CD4-positive, alpha-beta T cell (primary cell): Measurements from ENCODE around the gene METTL22. TPM values are rescaled to one million over a fixed set of nuclear protein-coding genes. Genes with fewer than 3 reads are reported as not detected.

ENCODE experiments used
- ATAC-seq: fragments of 200-7000 bp; cut with Tn5 transposase; one replicate; pipeline ENCODE4 v1.10.0; 2022; ENCODE audit warnings: mild to moderate bottlenecking; ENCODE audit not compliant: poor library complexity
- CTCF ChIA-PET: fragments of 350-600 bp; sonication (Branson Sonifier 250); formaldehyde crosslinking; loops from one replicate; lab custom pipeline; 2021; ENCODE audit warnings: antibody characterized with exemption, inconsistent platforms; lab: Charles Lee
- POLR2A ChIA-PET: fragments of 350-600 bp; sonication (Branson Sonifier 250); formaldehyde crosslinking; loops from one replicate; lab custom pipeline; 2021; ENCODE audit warnings: antibody characterized with exemption, inconsistent platforms; lab: Charles Lee
- DNase-seq, 14 experiments: peaks; one replicate each; pipeline ENCODE4 v3.0.0-alpha.2; 2013 to 2020; ENCODE audit warnings: mixed read lengths in 2 of 14
- H3K27ac ChIP-seq, 2 donors: one replicate each; pipeline versions ENCODE4 v1.5.1 to v1.7.0; 2013; ENCODE audit warnings: low read length in 2 of 2, low read depth in 1 of 2, mild to moderate bottlenecking in 1 of 2
- H3K27me3 ChIP-seq, 2 experiments: 1 replicate in 1 of 2; 2 replicates in 1 of 2; pipeline versions ENCODE4 v1.6.1 to v1.7.0; 2013; ENCODE audit warnings: low read length in 2 of 2, control low read depth in 1 of 2, mild to moderate bottlenecking in 1 of 2, moderate library complexity in 1 of 2; ENCODE audit not compliant: insufficient read depth in 2 of 2, control insufficient read depth in 1 of 2
- H3K36me3 ChIP-seq: one replicate; pipeline ENCODE4 v1.6.1; 2013; ENCODE audit warnings: low read length, control low read depth; ENCODE audit not compliant: insufficient read depth
- H3K4me1 ChIP-seq: one replicate; pipeline ENCODE4 v1.6.1; 2013; ENCODE audit warnings: low read length, control low read depth; ENCODE audit not compliant: insufficient read depth
- H3K4me3 ChIP-seq: one replicate; pipeline ENCODE4 v1.5.1; 2013; ENCODE audit warnings: mild to moderate bottlenecking, low read length, moderate library complexity
- H3K9me3 ChIP-seq, 2 experiments: 1 replicate in 1 of 2; 2 replicates in 1 of 2; pipeline versions ENCODE4 v1.6.1 to v1.7.0; 2013; ENCODE audit warnings: low read length in 2 of 2, mild to moderate bottlenecking in 2 of 2, control low read depth in 1 of 2, moderate library complexity in 1 of 2; ENCODE audit not compliant: control insufficient read depth in 1 of 2, insufficient read depth in 1 of 2
- H3K27ac Mint-ChIP-seq: one replicate; pipeline ENCODE4 v1.8.0; 2020; ENCODE audit warnings: mixed read lengths
- H3K27me3 Mint-ChIP-seq: one replicate; pipeline ENCODE4 v1.8.0; 2021; ENCODE audit warnings: mixed read lengths
- H3K36me3 Mint-ChIP-seq: one replicate; pipeline ENCODE4 v1.8.0; 2021; ENCODE audit warnings: low read depth, mixed read lengths
- H3K4me1 Mint-ChIP-seq: one replicate; pipeline ENCODE4 v1.8.0; 2021; ENCODE audit warnings: low read depth, mixed read lengths
- H3K4me3 Mint-ChIP-seq: one replicate; pipeline ENCODE4 v1.8.0; 2020; ENCODE audit warnings: mild to moderate bottlenecking, mixed read lengths
- H3K9me3 Mint-ChIP-seq: one replicate; pipeline ENCODE4 v1.8.0; 2020; ENCODE audit warnings: mixed read lengths
- intact Hi-C, 2 experiments: fragments of 100-400 bp; cut with DNase I in 1 of 2; cut with micrococcal nuclease in 1 of 2; formaldehyde crosslinking; loops; one replicate each; pipeline versions ENCODE4 v1.15.1 to v1.9.0; 2023 to 2025; cut with DNase I, micrococcal nuclease
- total RNA-seq, 174 experiments: library from RNA in 2 of 174; stranded (reverse) in 2 of 174; gene quantifications; one replicate each; pipeline ENCODE4 v1.2.3 and lab custom pipeline; 2021 to 2026
- TF ChIP-seq, protein P1 (sequence below): fragments of 200-600 bp; IDR thresholded peaks from one replicate; pipeline ENCODE4 v1.8.0; 2022; ENCODE audit warnings: antibody characterized with exemption, mild to moderate bottlenecking

METTL22 gene
- total RNA-seq, 2 experiments from 2014 or later, result 23.2 to 26.5 TPM

DNA sequence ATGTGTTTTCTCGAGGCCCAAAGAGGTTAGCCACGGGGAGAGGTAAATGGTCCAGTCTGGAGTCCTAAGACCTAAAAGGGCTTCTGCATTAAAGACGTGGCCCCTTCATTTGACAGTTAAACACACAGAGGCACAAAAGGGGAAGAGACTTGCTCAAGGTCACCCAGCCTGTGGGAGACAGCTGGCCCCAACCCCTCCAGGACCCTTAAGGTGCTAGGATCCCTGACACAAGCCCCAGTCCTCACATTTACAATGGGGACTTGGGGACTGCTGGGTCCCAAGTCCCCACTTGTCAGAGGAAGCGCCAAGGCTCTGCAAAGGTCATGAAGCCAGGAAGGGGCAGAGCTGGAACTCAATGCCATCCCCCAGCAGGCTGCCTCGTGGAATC lies 54.7 kb downstream of the METTL22 start:
- Histone ChIP-seq H3K36me3 (no peaks in the 10 kb centered on the region), H3K9me3 (peaks cover 0 to 8% of the 10 kb centered on the region in 2 experiments), H3K4me3 (no peak overlapping the region), H3K27me3 (no peaks in the 10 kb centered on the region), H3K4me1 (peaks cover 25% of the 10 kb centered on the region), H3K27ac (no peak overlapping the region)
- ChIA-PET CTCF (no interaction called here), POLR2A (interaction anchor here (1.2 kb wide), 1 partner anchor 415 kb away, joined by 3 read pairs; the partner anchor contains the start of gene HAPSTR1)
- TF ChIP-seq, protein P1, sequence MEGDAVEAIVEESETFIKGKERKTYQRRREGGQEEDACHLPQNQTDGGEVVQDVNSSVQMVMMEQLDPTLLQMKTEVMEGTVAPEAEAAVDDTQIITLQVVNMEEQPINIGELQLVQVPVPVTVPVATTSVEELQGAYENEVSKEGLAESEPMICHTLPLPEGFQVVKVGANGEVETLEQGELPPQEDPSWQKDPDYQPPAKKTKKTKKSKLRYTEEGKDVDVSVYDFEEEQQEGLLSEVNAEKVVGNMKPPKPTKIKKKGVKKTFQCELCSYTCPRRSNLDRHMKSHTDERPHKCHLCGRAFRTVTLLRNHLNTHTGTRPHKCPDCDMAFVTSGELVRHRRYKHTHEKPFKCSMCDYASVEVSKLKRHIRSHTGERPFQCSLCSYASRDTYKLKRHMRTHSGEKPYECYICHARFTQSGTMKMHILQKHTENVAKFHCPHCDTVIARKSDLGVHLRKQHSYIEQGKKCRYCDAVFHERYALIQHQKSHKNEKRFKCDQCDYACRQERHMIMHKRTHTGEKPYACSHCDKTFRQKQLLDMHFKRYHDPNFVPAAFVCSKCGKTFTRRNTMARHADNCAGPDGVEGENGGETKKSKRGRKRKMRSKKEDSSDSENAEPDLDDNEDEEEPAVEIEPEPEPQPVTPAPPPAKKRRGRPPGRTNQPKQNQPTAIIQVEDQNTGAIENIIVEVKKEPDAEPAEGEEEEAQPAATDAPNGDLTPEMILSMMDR, result no peak
- ATAC-seq, result no peak
- H3K4me3 Mint-ChIP-seq, result peak overlapping the region; percentile 97
- peak overlapping the region; percentile 91 for H3K27ac Mint-ChIP-seq
- H3K36me3 Mint-ChIP-seq, result peaks cover 14% of the 10 kb centered on the region
- H3K4me1 Mint-ChIP-seq, result peaks cover 24% of the 10 kb centered on the region
- H3K9me3 Mint-ChIP-seq, result peaks cover 2% of the 10 kb centered on the region
- intact Hi-C loops, result no loop called here
- DNase-seq, result no peak
- no peaks in the 10 kb centered on the region for H3K27me3 Mint-ChIP-seq

DNA sequence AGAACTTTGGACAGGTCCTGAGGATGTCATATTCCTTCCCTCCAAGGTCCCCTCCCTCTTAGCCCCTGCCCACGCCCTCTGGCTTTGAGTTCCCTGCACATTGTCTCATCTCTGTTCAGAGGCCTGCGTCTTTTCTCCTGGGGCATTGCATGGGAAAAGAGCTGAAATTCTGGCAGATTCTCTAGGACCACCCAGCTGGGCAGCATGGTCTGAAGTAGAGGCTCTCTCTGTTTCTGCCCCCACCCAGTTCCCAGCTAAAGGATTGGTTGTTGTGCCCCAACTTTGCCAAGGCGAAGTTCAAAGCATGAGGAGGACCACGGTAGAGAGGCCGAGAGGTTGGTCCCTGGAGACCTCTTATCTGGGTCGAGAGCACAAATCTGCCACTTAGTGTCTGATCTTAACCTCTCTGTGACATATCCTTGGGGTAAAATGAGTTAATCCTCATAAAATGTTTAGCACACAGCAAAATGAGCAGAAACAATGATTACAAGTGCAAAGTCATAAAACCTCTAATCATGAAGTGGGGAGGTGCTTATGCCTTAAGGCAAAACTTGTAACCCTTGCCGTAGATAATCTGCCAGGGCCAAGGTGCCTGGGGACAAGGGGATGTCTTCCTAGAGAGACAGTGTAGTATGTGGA lies 55.4 kb downstream of the METTL22 start:
- TF ChIP-seq, protein P1, result no peak
- intact Hi-C loops, result no loop called here
- no peaks in the 10 kb centered on the region for H3K27me3 ChIP-seq
- DNase-seq (no peak), ATAC-seq (no peak)
- peaks cover 14% of the 10 kb centered on the region for H3K36me3 Mint-ChIP-seq
- H3K27me3 Mint-ChIP-seq, result no peaks in the 10 kb centered on the region
- ChIA-PET POLR2A (no interaction called here), CTCF (no interaction called here)
- peaks cover 2% of the 10 kb centered on the region for H3K9me3 Mint-ChIP-seq
- H3K27ac Mint-ChIP-seq, result no peak overlapping the region
- no peak overlapping the region for H3K27ac ChIP-seq
- H3K4me3 ChIP-seq, result no peak overlapping the region
- peaks cover 24% of the 10 kb centered on the region for H3K4me1 Mint-ChIP-seq
- H3K4me3 Mint-ChIP-seq, result peak overlapping the region; percentile 68
- peaks cover 0 to 8% of the 10 kb centered on the region in 2 experiments for H3K9me3 ChIP-seq
- no peaks in the 10 kb centered on the region for H3K36me3 ChIP-seq
- peaks cover 25% of the 10 kb centered on the region for H3K4me1 ChIP-seq

GRCh38 chr16:8677481-8677880 lies 56.0 kb downstream of the METTL22 start:
- peaks cover 14% of the 10 kb centered on the region for H3K36me3 Mint-ChIP-seq
- no peaks in the 10 kb centered on the region for H3K36me3 ChIP-seq
- H3K9me3 ChIP-seq, result peaks cover 0 to 8% of the 10 kb centered on the region in 2 experiments
- no peak for DNase-seq
- H3K27ac Mint-ChIP-seq, result no peak overlapping the region
- intact Hi-C loops, result no loop called here
- TF ChIP-seq, protein P1, result no peak
- ATAC-seq, result no peak
- H3K4me3 Mint-ChIP-seq, result no peak overlapping the region
- ChIA-PET POLR2A (interaction anchor here (0.6 kb wide), 1 partner anchor 190 kb away, joined by 3 read pairs; no protein-coding TSS in a partner anchor), CTCF (interaction anchor here (1.1 kb wide), 1 partner anchor 40 kb away, joined by 3 read pairs; no protein-coding TSS in a partner anchor)
- H3K27ac ChIP-seq, result no peak overlapping the region
- peaks cover 24% of the 10 kb centered on the region for H3K4me1 Mint-ChIP-seq
- H3K27me3 ChIP-seq, result no peaks in the 10 kb centered on the region
- no peak overlapping the region for H3K4me3 ChIP-seq
- no peaks in the 10 kb centered on the region for H3K27me3 Mint-ChIP-seq
- H3K4me1 ChIP-seq, result peaks cover 25% of the 10 kb centered on the region
- peaks cover 2% of the 10 kb centered on the region for H3K9me3 Mint-ChIP-seq
